ENCODE measurements around the gene KIAA0586. TPM values are rescaled to one million over a fixed set of nuclear protein-coding genes. Genes with fewer than 3 reads are reported as not detected.

The KIAA0586 gene
- total and polyA plus RNA-seq, 8 donors = 3.9 to 12.4 (median 5.4) TPM

- 79 to 89% methylated on average over 1 of the region's 1 CpG for WGBS, 2 donors
- ATAC-seq (no peak), DNase-seq (no peak), FAIRE-seq (no peak)
- H3K4me1 ChIP-seq = no peaks in the 10 kb centered on the region
- intact Hi-C loops (cut with DNase I) = no loop called here
- TF ChIP-seq, protein P1, sequence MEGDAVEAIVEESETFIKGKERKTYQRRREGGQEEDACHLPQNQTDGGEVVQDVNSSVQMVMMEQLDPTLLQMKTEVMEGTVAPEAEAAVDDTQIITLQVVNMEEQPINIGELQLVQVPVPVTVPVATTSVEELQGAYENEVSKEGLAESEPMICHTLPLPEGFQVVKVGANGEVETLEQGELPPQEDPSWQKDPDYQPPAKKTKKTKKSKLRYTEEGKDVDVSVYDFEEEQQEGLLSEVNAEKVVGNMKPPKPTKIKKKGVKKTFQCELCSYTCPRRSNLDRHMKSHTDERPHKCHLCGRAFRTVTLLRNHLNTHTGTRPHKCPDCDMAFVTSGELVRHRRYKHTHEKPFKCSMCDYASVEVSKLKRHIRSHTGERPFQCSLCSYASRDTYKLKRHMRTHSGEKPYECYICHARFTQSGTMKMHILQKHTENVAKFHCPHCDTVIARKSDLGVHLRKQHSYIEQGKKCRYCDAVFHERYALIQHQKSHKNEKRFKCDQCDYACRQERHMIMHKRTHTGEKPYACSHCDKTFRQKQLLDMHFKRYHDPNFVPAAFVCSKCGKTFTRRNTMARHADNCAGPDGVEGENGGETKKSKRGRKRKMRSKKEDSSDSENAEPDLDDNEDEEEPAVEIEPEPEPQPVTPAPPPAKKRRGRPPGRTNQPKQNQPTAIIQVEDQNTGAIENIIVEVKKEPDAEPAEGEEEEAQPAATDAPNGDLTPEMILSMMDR (IDR thresholded peaks at IDR 0.05) = no peak
- H3K36me3 ChIP-seq = no peaks in the 10 kb centered on the region
- H3K9me3 ChIP-seq = no peaks in the 10 kb centered on the region
- H3K4me3 ChIP-seq = no peak overlapping the region
- H3K27ac ChIP-seq = no peak overlapping the region
- H3K27me3 ChIP-seq = no peaks in the 10 kb centered on the region
Measured at GRCh38 chr14:58488550-58488949, 61.0 kb downstream of the KIAA0586 start.

GRCh38 chr14:58491593-58491992 lies 64.1 kb downstream of the KIAA0586 start:
- no peaks in the 10 kb centered on the region for H3K4me1 ChIP-seq
- 93 to 100% methylated on average over 1 of the region's 1 CpG for WGBS, 2 donors
- DNase-seq (no peak), FAIRE-seq (no peak), ATAC-seq (no peak)
- intact Hi-C loops (cut with DNase I) = no loop called here
- TF ChIP-seq, protein P1 (IDR thresholded peaks at IDR 0.05) = no peak
- no peak overlapping the region for H3K27ac ChIP-seq
- no peak overlapping the region for H3K4me3 ChIP-seq
- no peaks in the 10 kb centered on the region for H3K9me3 ChIP-seq
- H3K36me3 ChIP-seq = no peaks in the 10 kb centered on the region
- no peaks in the 10 kb centered on the region for H3K27me3 ChIP-seq

DNA sequence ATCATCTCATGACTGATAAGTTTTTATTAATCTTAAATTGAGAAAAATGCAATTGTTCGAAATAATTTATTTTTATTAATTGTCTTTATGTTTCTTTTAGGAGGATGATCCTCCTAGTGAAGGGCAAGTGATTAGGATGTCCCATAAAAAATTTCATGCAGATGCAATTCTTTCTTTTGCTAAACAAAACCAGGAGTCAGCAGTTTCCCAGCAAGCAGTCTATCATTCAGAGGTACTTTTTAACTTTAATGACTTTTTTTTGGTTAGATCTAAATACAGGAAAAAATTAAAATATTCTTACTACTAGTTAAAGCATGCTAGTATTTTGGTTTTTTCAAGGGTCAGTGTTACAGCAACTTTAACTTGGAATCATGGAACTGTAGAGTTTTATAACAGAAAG lies 64.5 kb downstream of the KIAA0586 start:
- Histone ChIP-seq H3K36me3 (no peaks in the 10 kb centered on the region), H3K27me3 (no peaks in the 10 kb centered on the region), H3K4me1 (no peaks in the 10 kb centered on the region), H3K4me3 (no peak overlapping the region), H3K27ac (no peak overlapping the region), H3K9me3 (no peaks in the 10 kb centered on the region)
- FAIRE-seq (no peak), ATAC-seq (no peak), DNase-seq (no peak)
- intact Hi-C loops (cut with DNase I) = no loop called here
- WGBS, 2 donors = 87 to 88% methylated on average over 1 of the region's 1 CpG
- TF ChIP-seq, protein P1 (IDR thresholded peaks at IDR 0.05) = no peak

- 41 to 46% methylated on average over 3 of the region's 3 CpGs for WGBS, 2 donors
- Histone ChIP-seq H3K4me1 (no peaks in the 10 kb centered on the region), H3K9me3 (no peaks in the 10 kb centered on the region), H3K4me3 (no peak overlapping the region), H3K27me3 (no peaks in the 10 kb centered on the region), H3K36me3 (peaks cover 0 to 6% (median 0%) of the 10 kb centered on the region in 3 donors), H3K27ac (no peak overlapping the region)
- FAIRE-seq = peak; percentile 97
- DNase-seq = no peak
- TF ChIP-seq, protein P1 (IDR thresholded peaks at IDR 0.05) = peak in 3 of 4 donors; percentile 54 to 77 (median 55)
- intact Hi-C loops (cut with DNase I) = loop anchor here in 2 of 3 donors (10.0 kb wide), 1 partner anchor 553 kb away; no protein-coding TSS in a partner anchor
- peak in 3 of 4 donors; percentile 81 to 86 (median 82) for ATAC-seq
Measured at GRCh38 chr14:58501214-58501816, 73.8 kb downstream of the KIAA0586 start.

- H3K36me3 ChIP-seq = no peaks in the 10 kb centered on the region
- TF ChIP-seq, protein P1 (IDR thresholded peaks at IDR 0.05) = no peak
- WGBS, 2 donors = 97 to 100% methylated on average over 3 of the region's 3 CpGs
- no peak for FAIRE-seq
- H3K27ac ChIP-seq = no peak overlapping the region
- no peak for ATAC-seq
- H3K4me1 ChIP-seq = no peaks in the 10 kb centered on the region
- intact Hi-C loops (cut with DNase I) = no loop called here
- no peaks in the 10 kb centered on the region for H3K27me3 ChIP-seq
- no peak for DNase-seq
- no peak overlapping the region for H3K4me3 ChIP-seq
- no peaks in the 10 kb centered on the region for H3K9me3 ChIP-seq
Measured at GRCh38 chr14:58513272-58513671, 85.8 kb downstream of the KIAA0586 start.
